H9 (cell line): ENCODE measurements around the gene POTEG. TPM values are rescaled to one million over a fixed set of nuclear protein-coding genes. Genes with fewer than 3 reads are reported as not detected.
"Not testable (repeated sequence)": the region's sequence is repeated elsewhere in the genome, so short reads cannot be mapped to it uniquely, and the experiment has no call there.

Experiments used
- DNase-seq: peaks from one replicate; pipeline ENCODE4 v3.0.0-alpha.2; 2017
- H2AFZ ChIP-seq: one replicate; pipeline ENCODE4 v1.6.1; 2013; ENCODE audit warnings: mild to moderate bottlenecking, low read length, control low read depth, moderate library complexity
- H2AK5ac ChIP-seq: 2 replicates; pipeline ENCODE4 v1.6.1; 2013; ENCODE audit warnings: low read length, control low read depth, mixed read lengths; ENCODE audit not compliant: insufficient read length
- H2BK120ac ChIP-seq: one replicate; pipeline ENCODE4 v1.6.1; 2013; ENCODE audit warnings: low read depth, mild to moderate bottlenecking, low read length, control low read depth, inconsistent platforms; ENCODE audit not compliant: poor library complexity, severe bottlenecking
- H2BK12ac ChIP-seq: 2 replicates; pipeline ENCODE4 v1.6.1; 2013; ENCODE audit warnings: low read length, control low read depth, mixed read lengths, low read depth; ENCODE audit not compliant: insufficient read length
- H2BK15ac ChIP-seq: 2 replicates; pipeline ENCODE4 v1.6.1; 2013; ENCODE audit warnings: low read depth, low read length, control low read depth
- H2BK20ac ChIP-seq: one replicate; pipeline ENCODE4 v1.6.1; 2013; ENCODE audit warnings: low read depth, mild to moderate bottlenecking, low read length, control low read depth, inconsistent platforms; ENCODE audit not compliant: poor library complexity, severe bottlenecking
- H2BK5ac ChIP-seq: 2 replicates; pipeline ENCODE4 v1.6.1; 2013; ENCODE audit warnings: low read length, control low read depth, mixed read lengths; ENCODE audit not compliant: insufficient read length
- H3K14ac ChIP-seq: 2 replicates; pipeline ENCODE4 v1.6.1; 2013; ENCODE audit warnings: low read length, control low read depth; ENCODE audit not compliant: insufficient read depth
- H3K18ac ChIP-seq: 2 replicates; pipeline ENCODE4 v1.6.1; 2013; ENCODE audit warnings: low read depth, mild to moderate bottlenecking, mixed read lengths, low read length, control low read depth; ENCODE audit not compliant: insufficient read length
- H3K23ac ChIP-seq: 2 replicates; pipeline ENCODE4 v1.6.1; 2013; ENCODE audit warnings: low read length, control low read depth, mixed read lengths, low read depth; ENCODE audit not compliant: insufficient read length
- H3K23me2 ChIP-seq: 2 replicates; pipeline ENCODE4 v1.6.1; 2013; ENCODE audit warnings: low read depth, mild to moderate bottlenecking, mixed read lengths, low read length, control low read depth; ENCODE audit not compliant: insufficient read length, poor library complexity, severe bottlenecking
- H3K27ac ChIP-seq: 2 replicates; pipeline ENCODE4 v1.5.1; 2013; ENCODE audit warnings: low read length, control low read depth, mixed read lengths, low read depth; ENCODE audit not compliant: insufficient read length
- H3K27me3 ChIP-seq: 2 replicates; pipeline ENCODE4 v1.6.1; 2013; ENCODE audit warnings: low read length, control low read depth, inconsistent platforms; ENCODE audit not compliant: insufficient read depth
- H3K4ac ChIP-seq: 2 replicates; pipeline ENCODE4 v1.6.1; 2013; ENCODE audit warnings: low read depth, mild to moderate bottlenecking, control low read depth, inconsistent platforms, low read length, moderate library complexity
- H3K4me1 ChIP-seq: 2 replicates; pipeline ENCODE4 v1.6.1; 2013; ENCODE audit warnings: low read length, control low read depth, inconsistent platforms; ENCODE audit not compliant: insufficient read depth
- H3K4me2 ChIP-seq: 2 replicates; pipeline ENCODE4 v1.6.1; 2013; ENCODE audit warnings: low read length, control low read depth, mixed read lengths; ENCODE audit not compliant: insufficient read length, insufficient read depth
- H3K56ac ChIP-seq: 2 replicates; pipeline ENCODE4 v1.6.1; 2013; ENCODE audit warnings: low read depth, mild to moderate bottlenecking, mixed read lengths, low read length, control low read depth; ENCODE audit not compliant: insufficient read length
- H3K79me1 ChIP-seq: 2 replicates; pipeline ENCODE4 v1.6.1; 2013; ENCODE audit warnings: low read depth, mild to moderate bottlenecking, moderate library complexity, low read length, control low read depth, inconsistent platforms; ENCODE audit not compliant: insufficient read depth, poor library complexity, severe bottlenecking
- H3K79me2 ChIP-seq: 2 replicates; pipeline ENCODE4 v1.6.1; 2013; ENCODE audit warnings: low read length, control low read depth, inconsistent platforms; ENCODE audit not compliant: insufficient read depth
- H3K9ac ChIP-seq: 2 replicates; pipeline ENCODE4 v1.6.1; 2013; ENCODE audit warnings: low read length, control low read depth, mixed read lengths; ENCODE audit not compliant: insufficient read length; ENCODE audit errors: extremely low read depth
- H3K9me3 ChIP-seq: one replicate; pipeline ENCODE4 v1.6.1; 2013; ENCODE audit warnings: low read depth, low read length, inconsistent platforms; ENCODE audit not compliant: control insufficient read depth
- H3T11ph ChIP-seq: one replicate; pipeline ENCODE4 v1.6.1; 2013; ENCODE audit warnings: mild to moderate bottlenecking, low read length, control low read depth, inconsistent platforms
- H4K20me1 ChIP-seq: one replicate; pipeline ENCODE4 v1.6.1; 2013; ENCODE audit not compliant: control insufficient read depth, insufficient read length, insufficient read depth
- H4K5ac ChIP-seq: 2 replicates; pipeline ENCODE4 v1.6.1; 2013; ENCODE audit warnings: low read depth, mild to moderate bottlenecking, mixed read lengths, low read length, control low read depth; ENCODE audit not compliant: insufficient read length
- H4K8ac ChIP-seq: replicated peaks from 2 replicates; pipeline ENCODE4 v1.6.1; 2013; ENCODE audit warnings: low read length, control low read depth, mixed read lengths, low read depth; ENCODE audit not compliant: insufficient read length
- H4K91ac ChIP-seq: 2 replicates; pipeline ENCODE4 v1.6.1; 2013; ENCODE audit warnings: low read depth, mild to moderate bottlenecking, moderate library complexity, mixed read lengths, low read length, control low read depth; ENCODE audit not compliant: insufficient read length
- H3K27ac Mint-ChIP-seq, 3 experiments: 2 replicates in 2 of 3; 3 replicates in 1 of 3; pipeline ENCODE4 v1.8.0; 2020 to 2021; ENCODE audit warnings: mixed read lengths in 3 of 3, mild to moderate bottlenecking in 1 of 3, moderate library complexity in 1 of 3
- H3K27me3 Mint-ChIP-seq: 2 replicates; pipeline ENCODE4 v1.8.0; 2021; ENCODE audit warnings: low read depth, mild to moderate bottlenecking, moderate library complexity, mixed read lengths
- H3K36me3 Mint-ChIP-seq, 3 experiments: 2 replicates in 2 of 3; 3 replicates in 1 of 3; pipeline ENCODE4 v1.8.0; 2020 to 2021; ENCODE audit warnings: low read depth in 3 of 3, mixed read lengths in 3 of 3; ENCODE audit not compliant: insufficient read depth in 1 of 3
- H3K4me1 Mint-ChIP-seq, 2 experiments: 2 replicates each; pipeline ENCODE4 v1.8.0; 2020; ENCODE audit warnings: mixed read lengths in 2 of 2
- H3K4me3 Mint-ChIP-seq, 2 experiments: 2 replicates in 1 of 2; 3 replicates in 1 of 2; pipeline ENCODE4 v1.8.0; 2020 to 2021; ENCODE audit warnings: mild to moderate bottlenecking in 2 of 2, mixed read lengths in 2 of 2, moderate library complexity in 1 of 2
- H3K9me3 Mint-ChIP-seq, 2 experiments: 2 replicates in 1 of 2; 3 replicates in 1 of 2; pipeline ENCODE4 v1.8.0; 2020; ENCODE audit warnings: mild to moderate bottlenecking in 2 of 2, mixed read lengths in 2 of 2, moderate library complexity in 1 of 2
- WGBS: extraction: QIAGEN DNeasy Blood & Tissue Kit; methylation state at CpG from one replicate; pipeline ENCODE4 v1.1.7; 2013; ENCODE audit warnings: missing lambda C conversion rate, low lambda C conversion rate, mixed read lengths; ENCODE audit not compliant: insufficient read length; ENCODE audit errors: extremely low coverage; 5-methylcytosine and 5-hydroxymethylcytosine counted together
- total RNA-seq: library from RNA; stranded (reverse); gene quantifications from 2 replicates; pipeline ENCODE4 v1.2.1, GENCODE V29; 2021

The POTEG gene
- total RNA-seq, 1 experiment from 2014 or later = not detected

- peaks cover 22 to 25% of the 10 kb centered on the region in 2 experiments for H3K9me3 Mint-ChIP-seq
- H4K91ac ChIP-seq, H2BK5ac ChIP-seq, DNase-seq, H4K5ac ChIP-seq, H2BK12ac ChIP-seq, H3K27ac Mint-ChIP-seq, H4K20me1 ChIP-seq, H2AK5ac ChIP-seq, H3K9ac ChIP-seq, H3K23ac ChIP-seq, H3K27me3 Mint-ChIP-seq, H3K4me1 ChIP-seq, H2BK120ac ChIP-seq, H3K56ac ChIP-seq, H2BK20ac ChIP-seq, H2AFZ ChIP-seq, H4K8ac ChIP-seq, H3K27me3 ChIP-seq, H3K79me1 ChIP-seq, H3K14ac ChIP-seq, H2BK15ac ChIP-seq, H3K9me3 ChIP-seq, H3K79me2 ChIP-seq, H3K4me3 Mint-ChIP-seq, H3K18ac ChIP-seq, H3K4ac ChIP-seq, H3K4me2 ChIP-seq, H3T11ph ChIP-seq, H3K36me3 Mint-ChIP-seq, H3K4me1 Mint-ChIP-seq, H3K27ac ChIP-seq, H3K23me2 ChIP-seq: not testable (repeated sequence)
- no CpG with 5 or more reads among the region's 6 CpGs for WGBS
Observed at GRCh38 chr14:19383008-19383584, 51.0 kb downstream of the POTEG start.

DNA sequence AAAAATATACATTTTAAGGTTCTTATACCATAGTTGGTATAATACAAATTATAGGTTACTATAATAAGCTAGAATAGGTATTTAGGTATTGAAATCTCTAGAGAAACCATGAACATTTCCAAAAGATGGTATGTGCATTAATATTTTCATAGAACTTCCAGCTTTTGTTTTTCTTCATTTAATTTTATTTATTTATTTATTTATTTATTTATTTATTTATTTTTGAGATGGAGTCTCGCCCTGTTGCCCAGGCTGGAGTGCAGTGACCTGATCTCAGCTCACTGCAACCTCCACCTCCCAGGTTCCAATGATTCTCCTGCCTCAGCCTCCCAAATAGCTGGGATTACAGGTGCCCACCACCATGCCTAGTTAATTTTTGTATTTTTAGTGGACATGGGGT is 54.0 kb downstream of the POTEG start:
- H4K91ac ChIP-seq, H3K14ac ChIP-seq, H3K4ac ChIP-seq, H3K4me1 ChIP-seq, H3K4me3 Mint-ChIP-seq, H4K8ac ChIP-seq, H3K4me1 Mint-ChIP-seq, H3K9ac ChIP-seq, H3K27me3 ChIP-seq, H3K56ac ChIP-seq, H4K5ac ChIP-seq, H2AK5ac ChIP-seq, H3K23me2 ChIP-seq, H2BK120ac ChIP-seq, H4K20me1 ChIP-seq, H3K23ac ChIP-seq, H3K4me2 ChIP-seq, H3K27ac Mint-ChIP-seq, H2BK12ac ChIP-seq, H2BK15ac ChIP-seq, H3K27me3 Mint-ChIP-seq, H3K27ac ChIP-seq, H3K18ac ChIP-seq, H3K36me3 Mint-ChIP-seq, H3K79me2 ChIP-seq, H2BK20ac ChIP-seq, H3T11ph ChIP-seq, H2AFZ ChIP-seq, DNase-seq, H3K79me1 ChIP-seq, H3K9me3 ChIP-seq, H2BK5ac ChIP-seq: not testable (repeated sequence)
- H3K9me3 Mint-ChIP-seq = peaks cover 35 to 39% of the 10 kb centered on the region in 2 experiments
- WGBS = no CpG with 5 or more reads among the region's 1 CpG
